Measurements from ENCODE around the gene ACTR6.

- TF ChIP-seq EZH2 (IDR thresholded peaks at IDR 0.05; ENCODE audit: insufficient read depth, low read length) (no peak), CTCF (IDR thresholded peaks at IDR 0.05; ENCODE audit: insufficient read depth, low read depth, low read length) (peak; percentile 77)
Observed at GRCh38 chr12:100154474-100155247, 46.0 kb upstream of the ACTR6 start.
